BLaER1 (cell line): Measurements from ENCODE around the gene CLASP1.

Experiments used
- H3K27ac ChIP-seq: shearing (Covaris generic); formaldehyde crosslinking; 2 replicates; pipeline ENCODE4 v1.8.1; 2022
- H3K27me3 ChIP-seq: shearing (Covaris generic); formaldehyde crosslinking; 2 replicates; pipeline ENCODE4 v1.8.1; 2022
- H3K36me3 ChIP-seq: shearing (Covaris generic); formaldehyde crosslinking; 2 replicates; pipeline ENCODE4 v1.8.1; 2022
- H3K4me1 ChIP-seq: shearing (Covaris generic); formaldehyde crosslinking; 2 replicates; pipeline ENCODE4 v1.8.1; 2022
- H3K4me2 ChIP-seq: shearing (Covaris generic); formaldehyde crosslinking; 2 replicates; pipeline ENCODE4 v1.8.1; 2022
- H3K4me3 ChIP-seq: shearing (Covaris generic); formaldehyde crosslinking; 2 replicates; pipeline ENCODE4 v1.8.1; 2022
- H3K9ac ChIP-seq: shearing (Covaris generic); formaldehyde crosslinking; 2 replicates; pipeline ENCODE4 v1.8.1; 2022
- H3K9me3 ChIP-seq: shearing (Covaris generic); formaldehyde crosslinking; 2 replicates; pipeline ENCODE4 v1.8.1; 2022
- H4K20me1 ChIP-seq: shearing (Covaris generic); formaldehyde crosslinking; 2 replicates; pipeline ENCODE4 v1.8.1; 2022
- Cebpa-rat ChIP-seq: shearing (Covaris generic); IDR thresholded peaks from 2 replicates; pipeline ENCODE4 v1.8.1; 2022

The CLASP1 gene

DNA sequence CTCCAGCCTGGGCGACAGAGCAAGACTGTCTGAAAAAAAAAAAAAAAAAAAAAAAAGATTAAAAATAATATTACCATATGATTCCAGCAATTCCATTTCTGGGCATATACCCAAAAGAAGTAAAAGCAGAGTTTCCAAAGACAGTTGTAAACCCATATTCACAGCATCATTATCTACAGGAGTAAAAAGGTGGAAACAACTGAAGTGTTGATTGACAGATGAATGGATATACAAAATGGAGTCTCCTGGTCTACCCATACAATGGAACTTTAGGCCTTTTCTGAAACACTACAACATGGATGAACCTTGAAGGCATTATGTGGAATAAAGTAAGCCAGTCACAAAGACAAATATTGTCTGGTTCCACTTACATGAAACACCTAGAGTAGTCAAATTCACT is 112.9 kb downstream of the CLASP1 start:
- H3K4me1 ChIP-seq, result peaks cover 35% of the 10 kb centered on the region
- no peaks in the 10 kb centered on the region for H3K27me3 ChIP-seq
- H3K9me3 ChIP-seq, result no peaks in the 10 kb centered on the region
- peaks cover 8% of the 10 kb centered on the region; the same call in 1 of the 2 replicates for H3K36me3 ChIP-seq
- no peak overlapping the region for H3K4me2 ChIP-seq
- H3K27ac ChIP-seq, result no peak overlapping the region
- peaks cover 99% of the 10 kb centered on the region for H4K20me1 ChIP-seq
- H3K9ac ChIP-seq, result no peak overlapping the region
- no peak for TF ChIP-seq Cebpa-rat
- H3K4me3 ChIP-seq, result no peak overlapping the region

- H4K20me1 ChIP-seq, result peaks cover 93% of the 10 kb centered on the region
- no peaks in the 10 kb centered on the region for H3K9me3 ChIP-seq
- no peak overlapping the region for H3K4me2 ChIP-seq
- H3K27ac ChIP-seq, result no peak overlapping the region
- peaks cover 8% of the 10 kb centered on the region; the same call in 1 of the 2 replicates for H3K36me3 ChIP-seq
- peaks cover 32% of the 10 kb centered on the region for H3K4me1 ChIP-seq
- no peak overlapping the region for H3K9ac ChIP-seq
- no peak overlapping the region for H3K4me3 ChIP-seq
- no peak for TF ChIP-seq Cebpa-rat
- H3K27me3 ChIP-seq, result no peaks in the 10 kb centered on the region
Observed at GRCh38 chr2:121534007-121534406, 115.3 kb downstream of the CLASP1 start.

- H3K36me3 ChIP-seq, result peaks cover 17% of the 10 kb centered on the region
- peaks cover 39% of the 10 kb centered on the region for H3K4me1 ChIP-seq
- H4K20me1 ChIP-seq, result peaks cover 93% of the 10 kb centered on the region
- H3K9ac ChIP-seq, result peak overlapping the region; percentile 40; the same call in 1 of the 2 replicates
- H3K4me2 ChIP-seq, result peak overlapping the region; percentile 33
- H3K27ac ChIP-seq, result no peak overlapping the region
- H3K9me3 ChIP-seq, result no peaks in the 10 kb centered on the region
- no peaks in the 10 kb centered on the region for H3K27me3 ChIP-seq
- no peak for TF ChIP-seq Cebpa-rat
- H3K4me3 ChIP-seq, result no peak overlapping the region
Observed at GRCh38 chr2:121532894-121533293, 116.4 kb downstream of the CLASP1 start.

GRCh38 chr2:121532347-121532766 is 116.9 kb downstream of the CLASP1 start:
- Histone ChIP-seq H3K9me3 (no peaks in the 10 kb centered on the region), H3K36me3 (peaks cover 22% of the 10 kb centered on the region), H3K4me3 (no peak overlapping the region), H3K4me2 (peak overlapping the region; percentile 84), H3K27ac (peak overlapping the region; percentile 99; the same call in 1 of the 2 replicates), H4K20me1 (peaks cover 93% of the 10 kb centered on the region), H3K9ac (peak overlapping the region; percentile 99), H3K4me1 (peaks cover 39% of the 10 kb centered on the region), H3K27me3 (no peaks in the 10 kb centered on the region)
- TF ChIP-seq Cebpa-rat, result no peak

GRCh38 chr2:121530212-121530705 is 119.0 kb downstream of the CLASP1 start:
- Histone ChIP-seq H3K9me3 (no peaks in the 10 kb centered on the region), H3K27me3 (no peaks in the 10 kb centered on the region), H3K4me3 (peak overlapping the region; percentile 87), H3K9ac (peak overlapping the region; percentile 99), H3K36me3 (peaks cover 27% of the 10 kb centered on the region), H3K4me1 (peaks cover 39% of the 10 kb centered on the region), H4K20me1 (peaks cover 91% of the 10 kb centered on the region), H3K4me2 (peak overlapping the region; percentile 84), H3K27ac (peak overlapping the region; percentile 99)
- TF ChIP-seq Cebpa-rat, result no peak

DNA sequence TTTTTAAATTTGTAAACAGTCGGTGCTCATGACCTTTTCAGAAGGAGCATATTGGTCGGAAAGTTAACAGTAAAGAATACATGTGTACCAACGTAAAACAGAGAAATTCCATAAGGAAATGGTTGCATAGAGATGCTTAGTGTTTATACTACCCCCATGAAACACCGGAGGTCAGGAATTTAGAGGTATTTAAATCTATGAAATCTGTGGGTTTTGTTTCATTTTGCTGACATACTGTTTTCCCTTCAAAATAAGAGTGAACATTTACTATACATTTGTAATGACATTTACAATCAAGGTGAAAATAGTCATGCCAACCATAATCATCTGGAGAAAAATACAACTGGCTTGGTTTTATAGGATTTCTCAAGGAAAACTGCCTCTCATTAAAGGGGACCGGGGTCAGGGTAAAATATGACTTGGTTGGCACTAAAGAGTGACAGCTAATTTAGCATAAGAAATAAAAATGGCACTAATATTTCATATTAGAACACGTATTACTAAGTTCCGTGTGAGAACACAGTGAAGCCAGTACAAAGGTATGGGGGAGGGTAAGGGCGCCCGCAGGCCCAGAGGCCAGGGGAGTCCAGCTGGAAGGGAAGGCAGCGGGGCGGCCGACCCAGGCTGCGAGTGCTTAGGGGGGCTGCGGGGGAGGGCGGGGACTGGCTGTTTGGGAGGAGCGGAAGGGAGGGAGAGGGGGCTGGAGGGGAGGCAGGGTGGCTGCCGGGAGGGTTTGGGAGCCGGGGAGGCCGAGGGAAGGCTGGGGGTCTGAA is 119.6 kb downstream of the CLASP1 start:
- H3K4me2 ChIP-seq, result peak overlapping the region; percentile 84
- TF ChIP-seq Cebpa-rat, result no peak

GRCh38 chr2:121527009-121527682 is 122.1 kb downstream of the CLASP1 start:
- H3K4me1 ChIP-seq, result peaks cover 24% of the 10 kb centered on the region
- H3K4me2 ChIP-seq, result no peak overlapping the region
- no peak overlapping the region for H3K4me3 ChIP-seq
- H4K20me1 ChIP-seq, result peaks cover 75% of the 10 kb centered on the region
- no peaks in the 10 kb centered on the region for H3K9me3 ChIP-seq
- peaks cover 56% of the 10 kb centered on the region for H3K36me3 ChIP-seq
- no peaks in the 10 kb centered on the region for H3K27me3 ChIP-seq
- H3K9ac ChIP-seq, result no peak overlapping the region
- TF ChIP-seq Cebpa-rat, result no peak
- no peak overlapping the region for H3K27ac ChIP-seq

More for the DNA sequence above, 119.6 kb downstream of the CLASP1 start:
- Histone ChIP-seq H4K20me1 (peaks cover 87% of the 10 kb centered on the region), H3K9me3 (no peaks in the 10 kb centered on the region), H3K9ac (peak overlapping the region; percentile 99), H3K27ac (peak overlapping the region; percentile 99), H3K4me3 (peak overlapping the region; percentile 87), H3K27me3 (no peaks in the 10 kb centered on the region), H3K4me1 (peaks cover 39% of the 10 kb centered on the region), H3K36me3 (peaks cover 33% of the 10 kb centered on the region)

DNA sequence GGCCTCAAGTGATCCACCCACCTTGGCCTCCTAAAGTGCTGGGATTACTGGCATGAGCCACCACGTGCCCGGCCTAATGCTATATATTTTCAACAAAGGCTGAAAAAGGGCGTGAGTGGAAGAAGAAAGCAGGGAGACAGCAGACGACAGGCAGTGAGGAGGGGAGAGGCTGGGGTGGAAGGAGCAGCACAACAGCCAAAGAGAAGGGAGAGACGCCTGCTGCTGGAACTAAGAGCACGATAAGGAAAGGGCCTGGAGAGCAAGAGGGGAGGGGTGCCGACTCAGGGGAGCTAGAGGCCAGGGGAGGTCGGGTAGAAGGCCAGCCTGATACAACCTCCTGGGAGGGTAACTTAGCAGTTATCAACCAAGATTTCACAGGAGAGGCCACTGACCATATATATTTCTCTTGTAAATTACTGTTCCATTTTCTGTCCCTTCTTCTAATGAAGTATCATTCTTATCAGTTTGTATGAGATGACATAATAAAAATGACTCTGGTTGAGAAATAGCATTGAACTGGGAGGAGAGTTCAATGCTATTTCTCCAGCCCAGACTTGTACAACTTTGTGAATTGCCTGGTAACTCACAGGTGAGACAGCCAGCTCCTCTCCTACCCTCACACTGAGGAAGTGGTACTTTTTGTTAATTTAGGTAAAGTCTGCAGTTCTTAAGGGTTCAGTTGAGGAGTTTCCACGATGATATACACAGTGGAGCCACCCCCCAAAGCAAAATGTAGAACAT is 124.4 kb downstream of the CLASP1 start:
- Histone ChIP-seq H3K9ac (no peak overlapping the region), H3K36me3 (peaks cover 79% of the 10 kb centered on the region), H3K27ac (no peak overlapping the region)

DNA sequence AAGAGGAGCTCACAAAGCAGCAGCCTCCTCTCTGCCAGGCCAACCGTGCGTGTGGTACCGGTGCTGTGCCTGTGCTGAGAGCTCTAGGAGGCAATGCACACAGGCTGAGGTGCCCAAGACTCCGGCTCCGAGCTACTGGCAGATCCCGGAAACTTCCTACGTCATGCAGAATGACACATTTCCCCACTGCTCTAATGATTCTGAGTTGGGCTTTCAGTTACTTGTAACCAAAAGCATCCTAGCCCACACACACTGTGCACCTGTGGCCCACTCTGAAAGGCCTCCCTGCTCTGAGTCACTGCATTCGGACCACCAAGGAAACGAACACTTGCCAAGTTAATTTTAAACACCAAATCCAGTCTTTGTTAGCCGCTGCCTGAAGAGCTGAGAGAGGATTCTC is 127.9 kb downstream of the CLASP1 start:
- no peak overlapping the region for H3K4me2 ChIP-seq

More for the DNA sequence above, 124.4 kb downstream of the CLASP1 start:
- H3K4me3 ChIP-seq, result no peak overlapping the region
- H3K4me1 ChIP-seq, result peaks cover 15% of the 10 kb centered on the region
- TF ChIP-seq Cebpa-rat, result no peak
- peaks cover 65% of the 10 kb centered on the region for H4K20me1 ChIP-seq
- H3K9me3 ChIP-seq, result no peaks in the 10 kb centered on the region
- H3K27me3 ChIP-seq, result no peaks in the 10 kb centered on the region
- H3K4me2 ChIP-seq, result no peak overlapping the region

More for the DNA sequence above, 127.9 kb downstream of the CLASP1 start:
- Histone ChIP-seq H3K27me3 (no peaks in the 10 kb centered on the region), H3K9me3 (no peaks in the 10 kb centered on the region), H3K27ac (no peak overlapping the region), H3K4me1 (no peaks in the 10 kb centered on the region), H3K4me3 (no peak overlapping the region), H3K9ac (no peak overlapping the region), H3K36me3 (peaks cover 99% of the 10 kb centered on the region), H4K20me1 (peaks cover 35% of the 10 kb centered on the region)
- no peak for TF ChIP-seq Cebpa-rat
